Fibroblast of skin of left biceps (primary cell): ENCODE measurements around the gene SKOR1.

Source experiments
- DNase-seq, 2 experiments: peaks; one replicate each; pipeline ENCODE4 v3.0.0-alpha.2; 2013; ENCODE audit warnings: low read depth in 2 of 2

SKOR1 gene

DNA sequence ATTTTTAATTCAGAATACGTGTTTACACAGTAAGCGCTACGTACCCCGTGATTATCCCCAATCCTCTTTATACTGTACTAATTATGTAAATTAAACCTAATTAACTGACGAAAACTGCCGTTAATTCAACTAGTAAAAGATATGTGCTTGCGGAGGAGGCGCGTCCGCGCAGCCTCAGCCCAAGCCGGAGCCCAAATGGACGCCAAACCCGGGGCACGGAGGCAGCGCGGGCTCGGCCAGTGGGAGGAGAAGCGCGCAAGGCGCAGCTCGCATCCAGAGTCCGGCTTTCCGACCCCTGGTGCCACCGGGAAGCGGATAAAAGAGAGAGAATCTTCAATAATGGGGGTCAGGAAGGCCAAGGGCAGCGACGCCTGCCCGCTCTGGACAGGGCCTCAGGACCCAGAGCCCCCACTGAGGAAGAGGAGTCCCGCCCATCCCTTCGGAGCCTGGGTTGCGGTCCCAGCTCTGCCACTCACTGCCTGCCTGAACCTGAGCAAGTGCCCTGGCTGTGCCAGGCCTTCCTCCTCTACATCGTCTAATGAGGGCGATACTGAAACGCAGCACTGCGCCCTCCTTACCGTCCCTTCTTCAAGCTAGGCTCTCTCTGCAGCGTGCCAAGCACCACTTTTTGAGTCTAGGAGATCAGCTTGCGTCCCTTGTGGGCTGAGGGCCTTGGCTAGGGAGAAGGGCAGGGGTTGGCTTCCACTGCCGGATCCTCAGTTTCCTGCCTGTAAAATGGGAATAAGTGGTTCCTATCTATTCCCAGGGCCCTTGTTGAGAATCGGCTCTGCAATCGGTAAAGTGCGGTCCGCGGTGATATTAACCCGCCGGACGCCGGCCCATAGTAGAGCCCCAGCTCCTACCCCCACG is 5.0 kb upstream of the SKOR1 start:
- no peak for DNase-seq

DNA sequence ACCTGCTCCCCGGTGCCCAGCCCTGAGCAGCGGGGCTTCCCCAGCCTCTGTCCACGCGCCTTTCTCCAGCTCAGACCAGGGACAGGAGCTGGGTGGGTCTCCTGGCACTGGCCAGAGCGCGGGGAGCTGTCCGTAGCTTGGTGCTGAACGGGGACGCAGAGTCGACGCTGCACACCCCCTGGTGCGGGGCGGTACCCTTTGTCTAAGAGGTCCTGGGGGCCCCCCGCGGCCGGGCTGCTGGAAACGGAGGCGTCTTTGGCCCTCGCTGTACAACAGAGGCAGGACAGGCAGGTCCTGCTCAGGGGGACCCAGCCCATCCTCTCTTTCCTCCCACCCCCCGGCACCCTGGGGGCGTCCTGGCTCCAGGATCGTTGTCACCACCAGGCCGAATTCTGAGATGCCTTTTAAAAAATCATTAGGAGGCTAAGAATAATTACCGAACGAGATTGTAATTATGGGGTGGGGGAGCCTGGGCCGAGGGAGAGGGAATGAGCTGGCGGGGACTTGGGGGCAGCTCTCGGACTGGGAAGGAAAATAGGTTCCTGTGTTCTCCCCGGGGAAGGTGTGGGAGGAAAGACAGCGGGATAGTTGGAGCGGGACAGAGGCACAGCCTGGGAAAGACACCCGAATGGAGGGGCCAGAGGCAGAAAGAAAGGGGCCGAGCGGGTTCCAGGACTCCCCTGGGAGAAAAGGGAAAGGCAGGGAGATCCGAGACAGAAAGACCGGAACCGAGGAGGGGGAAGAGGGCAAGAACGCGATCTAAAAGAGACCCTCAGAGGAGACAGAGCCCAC is 4.1 kb upstream of the SKOR1 start:
- no peak for DNase-seq

DNA sequence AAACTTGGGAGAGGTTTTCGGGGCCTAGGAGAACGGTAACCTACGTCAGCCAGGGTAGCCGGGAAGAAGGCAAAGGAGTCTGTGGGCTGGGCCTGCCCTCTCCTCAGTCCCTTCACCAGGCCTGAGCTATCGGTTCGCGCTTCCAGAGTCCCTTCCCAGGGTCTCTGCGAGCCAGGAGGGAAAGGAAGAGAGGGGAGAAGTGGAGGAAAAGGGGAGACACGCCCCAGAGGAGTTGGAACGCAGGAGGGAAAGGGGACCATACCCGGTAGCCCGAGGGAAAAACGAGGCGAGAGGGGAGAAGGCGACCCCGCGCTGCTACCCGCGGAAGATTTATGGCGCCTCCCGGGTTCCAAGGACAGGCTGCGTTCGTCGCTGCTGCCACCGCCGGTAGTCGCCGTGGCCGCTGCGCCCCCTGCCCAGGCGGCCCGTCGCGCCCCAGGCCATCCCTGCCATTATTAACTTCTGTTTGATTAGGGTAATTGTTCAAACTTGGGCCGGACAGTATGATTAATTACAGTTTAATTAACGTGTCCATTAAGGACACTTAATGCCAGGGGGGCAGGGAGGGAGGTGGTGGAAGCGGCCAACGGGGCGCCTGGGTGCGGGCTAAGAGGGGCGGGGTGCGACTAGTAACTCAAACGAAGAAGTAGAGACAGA is 3.4 kb upstream of the SKOR1 start:
- DNase-seq: no peak

DNA sequence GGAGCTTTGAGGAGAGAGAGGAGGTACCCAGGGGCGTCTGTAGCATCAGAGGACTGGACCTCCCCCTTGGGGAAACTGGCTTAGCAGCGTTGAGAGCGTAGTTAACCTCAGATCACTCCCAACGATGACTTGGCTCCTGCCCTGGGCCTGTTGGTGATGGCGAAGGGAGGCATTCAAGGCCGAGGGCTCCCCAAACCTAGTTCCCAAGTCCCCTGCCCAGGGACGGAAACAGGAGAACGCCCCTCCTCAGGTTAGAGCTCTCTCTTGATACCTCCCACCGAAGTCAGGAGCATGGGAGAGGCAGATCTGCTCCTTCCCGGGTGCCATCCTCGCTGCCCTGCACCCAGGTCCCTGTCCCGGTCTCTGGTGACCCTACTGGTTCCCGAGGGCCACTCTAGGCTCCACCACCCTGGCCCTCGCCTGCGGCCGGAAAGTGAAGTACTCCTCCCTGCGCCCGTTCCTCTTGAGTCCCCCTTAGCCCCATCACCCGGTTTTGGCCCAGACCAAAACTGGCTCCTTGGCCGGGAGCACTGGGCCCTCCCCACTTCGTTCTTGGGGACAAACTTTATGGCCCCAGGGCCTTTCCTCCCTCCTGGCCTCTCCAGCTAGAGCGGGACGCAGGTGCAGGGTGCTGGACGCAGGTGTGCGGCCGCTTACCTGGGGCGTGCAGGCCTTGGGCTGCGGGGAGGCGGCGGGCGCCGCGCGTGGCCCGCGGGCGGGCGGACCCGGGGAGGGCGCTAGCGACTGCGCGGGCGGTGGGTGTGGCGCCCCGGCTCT is 2.6 kb upstream of the SKOR1 start:
- DNase-seq: no peak

DNA sequence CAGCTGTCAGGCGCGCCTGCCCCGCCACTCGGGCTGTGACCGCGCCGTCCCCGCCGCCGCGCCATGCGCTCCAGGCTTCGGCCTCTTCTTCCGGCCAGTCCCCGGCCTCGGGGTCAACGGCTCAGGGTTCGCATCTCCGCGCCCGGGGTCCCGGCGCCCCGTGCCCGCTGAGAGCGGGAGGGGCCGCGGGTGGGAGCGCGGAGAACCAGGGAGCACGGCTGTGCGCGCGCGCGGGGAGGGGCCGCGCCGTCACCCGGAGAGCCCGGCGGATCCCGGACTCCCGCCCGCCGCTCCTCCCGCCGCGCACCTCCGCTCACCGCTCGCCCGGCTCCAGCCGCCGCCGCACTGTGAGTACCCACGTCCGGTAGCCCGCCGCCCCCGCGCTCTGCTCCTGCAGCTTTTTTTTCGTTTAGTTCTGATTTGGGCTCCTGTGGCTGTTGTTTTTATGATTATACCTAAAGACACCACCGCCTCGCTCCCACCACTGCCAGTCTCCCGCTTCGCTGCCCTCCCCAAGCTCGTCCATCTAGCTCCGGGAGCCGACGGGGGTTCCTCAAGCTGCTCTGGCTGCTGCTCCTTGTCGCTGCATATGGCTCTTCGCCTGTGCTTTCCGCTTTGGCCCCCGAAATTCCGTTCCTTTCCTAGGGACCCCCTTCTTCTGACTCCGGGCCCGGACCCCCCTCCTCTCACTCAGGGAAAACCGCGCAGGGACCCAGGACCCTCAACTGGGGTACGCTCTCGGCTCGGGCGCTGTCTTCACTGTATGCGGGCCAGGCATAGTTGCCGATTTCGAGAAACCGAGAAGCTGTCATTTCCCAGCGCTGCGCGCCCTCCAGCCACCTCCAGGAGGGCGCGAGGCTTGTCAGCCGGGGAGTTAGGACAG is 1.8 kb upstream of the SKOR1 start:
- no peak for DNase-seq

DNA sequence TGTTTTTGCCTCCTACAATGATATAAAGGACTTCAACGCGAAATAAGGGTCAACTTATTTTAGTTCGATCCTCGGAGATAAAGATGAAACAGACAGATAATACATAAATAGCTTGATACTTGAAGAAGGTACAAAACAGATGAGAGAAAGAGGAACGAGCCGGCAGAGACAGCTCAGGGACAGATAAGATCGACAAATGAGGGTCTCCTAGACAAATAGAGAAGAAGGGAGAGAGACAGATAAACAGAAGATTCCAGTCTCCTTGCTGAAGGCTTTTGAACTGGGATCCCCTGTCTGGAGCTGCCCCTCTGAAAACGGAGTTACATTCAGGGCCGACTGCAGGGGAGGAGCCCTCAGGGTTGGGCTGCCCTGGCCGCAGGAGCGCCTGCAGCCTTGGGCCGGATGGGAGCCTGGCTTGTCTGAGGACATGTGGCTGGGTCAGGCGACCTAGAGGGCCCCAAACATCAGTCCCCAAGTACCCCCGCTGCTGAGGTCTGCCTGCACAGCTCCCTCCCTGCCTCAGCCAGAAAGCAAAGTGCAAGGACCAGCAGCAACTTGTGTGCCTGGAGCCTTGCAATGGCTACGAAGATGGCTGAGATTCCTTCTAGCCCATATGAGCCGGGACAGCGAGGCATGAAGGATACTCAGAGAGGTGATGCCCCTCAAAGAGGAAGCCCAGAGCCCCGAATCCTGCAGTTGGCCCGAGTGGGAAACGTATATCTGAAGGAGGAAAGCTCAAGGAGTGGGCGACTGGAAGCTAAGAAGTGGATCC is 926 bp upstream of the SKOR1 start:
- DNase-seq: no peak

DNA sequence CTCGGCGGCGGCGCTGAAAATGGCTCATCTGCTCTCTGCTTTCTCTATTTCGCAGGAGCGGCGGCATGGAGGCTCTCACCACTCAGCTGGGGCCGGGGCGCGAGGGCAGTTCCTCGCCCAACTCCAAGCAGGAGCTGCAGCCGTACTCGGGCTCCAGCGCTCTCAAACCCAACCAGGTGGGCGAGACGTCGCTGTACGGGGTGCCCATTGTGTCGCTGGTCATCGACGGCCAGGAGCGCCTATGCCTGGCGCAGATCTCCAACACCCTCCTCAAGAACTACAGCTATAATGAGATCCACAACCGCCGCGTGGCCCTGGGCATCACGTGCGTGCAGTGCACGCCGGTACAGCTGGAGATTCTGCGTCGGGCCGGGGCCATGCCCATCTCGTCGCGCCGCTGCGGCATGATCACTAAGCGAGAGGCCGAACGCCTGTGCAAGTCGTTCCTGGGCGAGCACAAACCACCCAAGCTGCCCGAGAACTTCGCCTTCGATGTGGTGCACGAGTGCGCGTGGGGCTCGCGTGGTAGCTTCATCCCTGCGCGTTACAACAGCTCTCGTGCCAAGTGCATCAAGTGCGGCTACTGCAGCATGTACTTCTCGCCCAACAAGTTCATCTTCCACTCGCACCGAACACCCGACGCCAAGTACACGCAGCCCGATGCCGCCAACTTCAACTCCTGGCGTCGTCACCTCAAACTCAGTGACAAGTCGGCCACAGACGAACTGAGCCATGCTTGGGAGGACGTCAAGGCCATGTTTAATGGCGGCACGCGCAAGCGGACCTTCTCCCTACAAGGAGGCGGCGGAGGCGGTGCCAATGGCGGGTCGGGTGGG is 790 bp downstream of the SKOR1 start:
- DNase-seq: no peak

DNA sequence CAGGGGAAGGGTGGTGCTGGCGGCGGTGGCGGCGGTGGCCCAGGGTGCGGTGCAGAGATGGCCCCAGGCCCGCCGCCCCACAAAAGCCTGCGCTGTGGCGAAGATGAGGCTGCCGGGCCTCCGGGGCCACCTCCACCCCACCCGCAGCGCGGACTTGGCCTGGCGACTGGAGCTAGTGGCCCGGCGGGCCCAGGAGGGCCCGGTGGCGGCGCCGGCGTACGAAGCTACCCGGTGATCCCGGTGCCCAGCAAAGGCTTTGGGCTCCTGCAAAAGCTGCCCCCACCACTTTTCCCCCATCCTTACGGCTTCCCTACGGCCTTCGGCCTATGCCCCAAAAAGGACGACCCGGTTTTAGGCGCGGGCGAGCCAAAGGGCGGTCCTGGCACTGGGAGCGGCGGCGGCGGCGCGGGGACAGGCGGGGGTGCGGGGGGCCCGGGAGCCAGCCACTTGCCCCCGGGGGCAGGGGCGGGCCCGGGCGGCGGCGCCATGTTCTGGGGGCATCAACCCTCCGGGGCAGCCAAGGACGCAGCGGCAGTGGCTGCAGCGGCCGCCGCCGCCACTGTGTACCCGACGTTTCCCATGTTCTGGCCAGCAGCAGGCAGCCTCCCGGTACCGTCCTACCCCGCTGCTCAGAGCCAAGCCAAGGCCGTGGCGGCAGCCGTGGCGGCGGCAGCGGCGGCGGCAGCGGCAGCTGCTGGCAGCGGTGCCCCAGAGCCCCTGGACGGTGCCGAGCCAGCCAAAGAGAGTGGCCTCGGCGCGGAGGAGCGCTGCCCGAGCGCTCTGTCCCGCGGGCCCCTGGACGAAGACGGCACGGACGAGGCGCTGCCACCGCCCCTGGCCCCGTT is 1.6 kb downstream of the SKOR1 start:
- DNase-seq: no peak

DNA sequence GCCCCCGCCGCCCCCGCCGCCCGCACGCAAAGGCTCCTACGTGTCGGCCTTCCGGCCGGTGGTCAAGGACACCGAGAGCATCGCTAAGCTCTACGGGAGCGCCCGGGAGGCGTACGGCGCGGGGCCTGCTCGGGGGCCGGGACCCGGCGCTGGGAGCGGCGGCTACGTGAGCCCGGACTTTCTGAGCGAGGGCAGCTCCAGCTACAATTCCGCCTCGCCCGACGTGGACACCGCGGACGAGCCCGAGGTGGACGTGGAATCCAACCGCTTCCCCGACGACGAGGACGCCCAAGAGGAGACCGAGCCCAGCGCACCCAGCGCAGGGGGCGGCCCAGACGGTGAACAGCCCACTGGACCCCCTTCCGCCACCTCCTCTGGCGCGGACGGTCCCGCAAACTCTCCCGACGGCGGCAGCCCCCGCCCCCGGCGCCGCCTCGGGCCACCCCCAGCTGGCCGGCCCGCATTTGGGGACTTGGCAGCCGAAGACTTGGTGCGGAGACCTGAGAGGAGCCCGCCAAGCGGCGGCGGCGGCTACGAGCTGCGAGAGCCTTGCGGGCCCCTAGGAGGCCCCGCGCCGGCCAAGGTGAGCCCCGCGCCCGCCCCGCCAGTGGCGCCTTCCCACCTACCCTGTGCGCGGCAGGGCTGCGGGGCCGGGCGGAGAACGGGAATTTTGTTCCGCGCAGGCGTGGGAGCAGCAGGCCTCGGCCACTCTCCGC is 2.4 kb downstream of the SKOR1 start:
- no peak for DNase-seq

DNA sequence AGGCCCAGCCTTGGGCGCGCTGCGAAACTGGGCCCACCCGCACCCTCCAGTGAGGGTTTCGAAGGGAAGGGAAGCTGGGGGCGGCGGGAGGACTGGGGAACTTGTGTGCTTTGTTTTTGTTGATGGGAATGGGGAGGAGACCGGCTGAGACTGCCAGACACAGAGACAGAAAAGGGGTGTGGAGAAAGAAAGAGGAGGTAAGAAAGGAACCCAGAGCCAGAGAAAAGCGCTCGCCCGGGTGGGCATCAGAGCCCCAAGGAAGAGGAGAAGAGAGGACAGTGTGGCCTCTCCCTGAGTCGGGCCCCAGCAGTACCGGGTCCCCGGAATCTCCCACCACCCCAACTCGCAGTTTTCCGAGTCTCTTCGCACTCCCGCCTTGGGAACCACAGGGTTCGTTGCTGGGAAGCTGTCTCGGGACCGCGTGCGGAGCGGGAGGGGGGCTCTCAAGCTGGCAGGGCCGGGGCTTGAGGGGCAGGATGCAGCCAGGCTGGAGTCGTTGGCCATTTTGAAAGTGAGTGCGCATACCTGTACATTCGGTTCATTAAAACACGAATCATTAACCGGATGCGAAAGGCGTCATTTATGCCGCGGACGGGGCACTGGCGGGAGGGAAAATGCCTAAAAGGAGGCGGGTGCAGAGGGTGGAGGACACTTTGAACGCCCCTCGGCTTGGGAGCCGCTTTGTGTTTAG is 3.1 kb downstream of the SKOR1 start:
- DNase-seq: no peak

DNA sequence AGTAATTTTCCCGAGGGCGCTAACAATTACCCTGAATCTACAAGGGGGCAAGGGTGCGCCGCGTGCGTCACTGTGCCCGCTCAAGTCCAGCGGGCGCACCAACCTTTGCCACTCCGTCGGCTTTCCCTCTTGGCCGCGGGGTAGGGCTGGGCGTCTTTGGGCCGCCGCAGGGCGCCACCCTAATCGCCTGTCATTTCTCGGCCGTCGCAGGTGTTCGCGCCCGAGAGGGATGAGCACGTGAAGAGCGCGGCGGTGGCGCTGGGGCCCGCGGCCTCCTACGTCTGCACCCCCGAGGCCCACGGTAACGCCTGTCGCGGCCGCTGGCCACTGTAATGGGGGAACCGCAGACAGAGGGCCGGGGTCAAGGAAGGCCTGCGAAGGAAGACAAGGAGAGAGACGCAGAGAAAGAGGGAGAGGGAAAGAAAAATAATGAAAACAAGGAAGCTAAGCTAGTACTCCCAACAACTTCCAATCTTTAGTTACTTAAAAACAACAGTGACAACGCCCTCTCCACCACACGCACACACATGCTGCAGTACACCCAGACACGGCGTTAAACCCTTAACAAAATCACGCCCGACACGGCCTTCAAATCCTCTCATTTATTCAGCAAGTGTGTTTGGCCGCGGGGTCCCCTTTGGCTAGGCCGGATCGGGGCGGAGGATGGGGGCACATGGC is 3.8 kb downstream of the SKOR1 start:
- DNase-seq: no peak

DNA sequence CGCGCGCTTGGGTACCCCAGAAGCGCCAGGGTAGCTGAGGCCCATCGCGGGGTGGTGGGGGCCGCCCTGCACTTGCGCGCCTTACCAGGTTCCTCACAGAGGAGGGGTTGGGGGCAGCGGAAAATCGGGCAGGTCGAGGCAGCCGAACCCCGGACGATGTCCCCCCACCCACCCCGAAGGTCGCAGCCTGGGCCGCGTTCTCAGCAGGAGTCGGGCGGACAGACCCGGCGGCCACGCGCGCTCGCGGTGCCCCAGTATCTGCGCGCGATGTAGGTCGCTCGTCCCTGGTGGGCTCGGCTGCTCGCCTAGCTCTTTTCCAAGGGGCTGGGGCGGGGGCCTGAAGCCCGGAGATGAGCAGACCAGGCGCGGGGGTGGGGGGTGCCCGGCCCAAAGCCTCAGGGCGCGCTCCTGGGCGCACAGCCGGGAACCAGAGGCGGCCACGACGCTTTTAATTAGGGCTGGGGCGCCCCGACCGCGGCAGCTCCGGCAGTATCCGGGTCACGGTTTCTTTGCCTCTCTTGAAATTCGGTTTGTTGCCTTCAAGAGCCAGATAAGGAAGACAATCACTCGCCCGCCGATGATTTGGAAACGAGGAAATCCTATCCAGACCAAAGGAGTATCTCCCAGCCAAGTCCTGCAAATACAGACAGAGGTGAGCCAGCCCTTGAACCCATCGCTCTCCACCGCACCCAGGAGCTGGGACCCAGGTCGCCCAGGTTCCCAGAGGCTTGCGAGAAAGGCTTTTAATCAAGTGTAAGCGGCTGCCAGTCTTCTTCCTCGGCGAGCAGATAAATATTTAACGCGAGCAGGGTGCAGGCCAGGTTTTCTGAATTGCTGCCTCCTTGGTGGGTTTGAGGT is 4.6 kb downstream of the SKOR1 start:
- DNase-seq: no peak

DNA sequence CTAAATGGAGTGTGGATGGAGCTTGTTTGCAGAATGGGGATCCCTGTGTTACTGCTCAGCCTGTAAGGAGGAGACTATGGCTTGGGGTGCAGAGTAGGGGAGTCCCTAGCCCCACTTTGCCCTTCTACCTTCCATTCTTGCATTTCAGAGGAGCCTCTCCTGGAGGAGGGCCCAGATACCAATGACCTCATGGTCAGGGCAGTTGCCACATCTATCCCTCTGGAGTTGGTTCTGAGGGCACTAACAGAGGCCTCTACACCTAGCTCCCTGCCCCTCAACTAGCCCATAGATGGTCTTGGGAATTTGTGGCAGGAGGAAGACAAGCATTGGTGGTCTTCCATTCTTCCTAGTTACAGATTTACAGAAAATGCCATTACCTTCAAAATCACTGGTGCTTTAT is 6.1 kb downstream of the SKOR1 start:
- DNase-seq: no peak

DNA sequence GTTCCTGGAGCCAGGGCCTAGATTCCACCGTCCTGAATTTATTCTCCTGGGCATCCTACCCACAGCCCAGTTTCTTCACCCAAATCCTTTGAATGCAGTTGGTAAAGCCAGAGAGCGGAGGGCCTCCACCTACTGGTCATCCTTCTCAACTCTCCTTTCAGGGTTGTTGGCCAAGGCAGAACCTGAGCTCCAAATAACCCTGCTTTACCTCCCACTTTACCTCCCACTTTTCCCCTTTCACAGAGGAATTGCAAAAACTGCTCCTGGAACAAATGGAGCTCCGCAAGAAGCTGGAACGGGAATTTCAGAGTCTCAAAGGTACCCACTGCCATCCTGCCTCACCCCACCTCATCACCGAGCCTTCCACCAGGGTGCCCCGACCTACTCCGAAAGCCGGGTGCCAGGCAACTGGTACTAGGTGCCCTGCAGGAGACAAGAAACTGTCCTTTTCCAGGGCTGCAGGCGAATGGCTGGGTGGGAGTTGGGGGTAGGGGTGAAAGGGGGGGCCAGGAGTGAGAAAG is 6.8 kb downstream of the SKOR1 start:
- DNase-seq: no peak
